ENCODE measurements around the gene RHOBTB3.
"Not testable (repeated sequence)": the region's sequence is repeated elsewhere in the genome, so short reads cannot be mapped to it uniquely, and the experiment has no call there.

RHOBTB3 gene

GRCh38 chr5:95713246-95713645 is 17.9 kb upstream of the RHOBTB3 start:
- DNase-seq (ENCODE audit: low spot score): not testable (repeated sequence)

DNA sequence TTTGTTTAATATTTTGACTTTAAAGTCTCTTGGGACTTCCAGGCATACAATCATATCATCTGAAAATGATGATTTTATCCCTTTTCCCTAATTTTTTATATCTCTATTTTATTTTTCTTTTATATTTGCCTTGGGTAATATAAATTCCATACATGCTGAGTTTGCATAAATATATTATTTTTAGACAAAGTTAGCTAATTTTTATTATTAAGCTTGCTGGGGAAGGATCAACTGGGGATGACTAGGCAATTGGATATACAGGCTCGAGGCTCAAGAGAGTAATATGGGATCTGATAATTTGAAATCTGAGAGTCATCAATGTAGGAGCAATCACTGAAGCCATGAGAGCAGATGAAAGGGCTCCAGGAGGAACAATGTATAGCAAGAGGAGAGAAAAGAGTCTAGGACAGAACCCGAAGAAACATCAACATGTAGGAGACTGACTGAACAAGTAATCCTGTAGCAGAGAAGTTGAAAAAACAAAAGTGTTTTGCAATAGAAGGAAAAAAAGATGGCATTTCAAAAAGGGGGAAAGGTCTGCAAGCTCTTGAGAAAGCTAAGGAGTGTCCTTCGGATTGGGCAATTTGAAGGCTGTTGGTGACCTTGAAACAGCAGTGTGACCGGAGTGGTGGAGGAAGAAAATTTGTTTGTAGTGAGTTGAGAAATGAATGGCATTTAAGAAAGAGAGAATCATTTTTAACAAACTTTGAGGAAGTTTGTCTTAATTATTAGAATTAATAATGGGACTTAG is 17.0 kb upstream of the RHOBTB3 start:
- no peak for DNase-seq (ENCODE audit: low spot score)

GRCh38 chr5:95715799-95716461 is 15.2 kb upstream of the RHOBTB3 start:
- no peak for DNase-seq (ENCODE audit: low spot score)

DNA sequence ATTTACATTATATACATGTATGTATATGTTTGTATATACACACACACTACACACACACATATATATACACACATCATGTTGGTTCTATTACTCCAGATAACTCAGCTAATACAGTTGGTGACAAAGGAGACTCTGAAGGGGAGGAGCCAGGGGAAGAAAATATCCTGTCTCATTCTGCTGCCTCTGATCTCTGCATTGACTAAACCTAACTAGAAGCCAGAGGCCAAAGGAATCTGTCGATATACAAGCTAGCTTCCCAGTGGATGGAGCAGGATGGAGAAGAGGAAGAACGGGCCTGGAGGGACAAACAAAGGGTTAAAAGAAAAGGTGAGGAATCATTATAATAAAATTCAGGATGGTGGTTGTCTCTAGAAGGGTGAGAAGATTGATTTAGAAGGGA is 13.7 kb upstream of the RHOBTB3 start:
- DNase-seq (ENCODE audit: low spot score): no peak

- no peak for DNase-seq (ENCODE audit: low spot score)
These were observed 12.9 kb upstream of the RHOBTB3 start for GRCh38 chr5:95718203-95718602.

DNA sequence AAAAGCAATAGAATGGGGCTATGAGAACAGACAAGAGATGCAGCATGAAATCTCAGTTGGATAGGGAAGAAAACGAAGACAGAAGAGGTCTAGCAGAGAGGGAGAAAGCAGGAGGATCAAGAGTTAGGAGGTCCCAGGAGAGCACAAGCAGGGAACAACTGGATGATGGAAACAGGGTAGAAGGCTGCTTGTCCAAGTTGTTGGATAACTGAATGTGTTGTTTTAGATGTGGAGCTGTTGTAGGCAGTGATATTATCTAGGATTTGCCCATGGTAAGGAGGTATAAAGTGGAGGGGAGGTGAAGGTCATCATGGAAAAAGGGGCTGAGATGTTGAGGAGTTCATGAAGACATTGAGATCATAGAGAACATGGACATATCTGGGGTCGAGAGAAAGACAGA is 12.4 kb upstream of the RHOBTB3 start:
- DNase-seq (ENCODE audit: low spot score): no peak

DNA sequence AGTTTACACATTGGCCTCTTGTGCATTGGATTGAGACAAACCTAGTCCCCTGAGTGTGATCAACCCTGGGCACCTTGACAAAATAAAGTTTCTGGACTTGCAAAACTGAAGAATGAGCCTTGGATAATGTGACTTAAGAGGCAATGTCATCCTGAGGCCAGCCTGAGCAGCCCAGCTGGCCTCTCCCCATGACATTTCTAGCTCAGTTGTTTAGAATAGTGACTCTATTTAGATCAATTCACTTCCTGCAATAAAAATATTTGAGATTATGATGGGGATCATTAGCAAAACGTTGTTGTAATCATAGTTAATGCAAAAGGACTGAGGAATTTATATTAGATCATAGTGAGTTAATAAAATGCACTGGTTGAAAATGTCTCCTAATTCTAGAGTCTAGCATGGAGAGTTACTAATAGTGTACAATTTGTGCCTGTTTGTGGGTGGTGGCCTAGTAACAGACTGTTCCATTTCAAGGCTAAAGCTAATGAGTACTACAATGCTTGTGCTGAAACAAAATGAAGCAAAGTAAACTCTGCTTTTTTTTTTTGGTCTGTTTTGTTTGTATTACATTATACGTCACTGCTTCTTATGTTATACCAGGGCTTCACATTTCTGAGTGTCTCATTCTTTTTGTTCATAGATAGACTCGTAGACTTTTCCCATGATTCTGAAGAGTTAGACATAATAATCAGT is 10.9 kb upstream of the RHOBTB3 start:
- no peak for DNase-seq (ENCODE audit: low spot score)

- no peak for DNase-seq (ENCODE audit: low spot score)
These were observed 9.4 kb upstream of the RHOBTB3 start for GRCh38 chr5:95721582-95722295.

DNA sequence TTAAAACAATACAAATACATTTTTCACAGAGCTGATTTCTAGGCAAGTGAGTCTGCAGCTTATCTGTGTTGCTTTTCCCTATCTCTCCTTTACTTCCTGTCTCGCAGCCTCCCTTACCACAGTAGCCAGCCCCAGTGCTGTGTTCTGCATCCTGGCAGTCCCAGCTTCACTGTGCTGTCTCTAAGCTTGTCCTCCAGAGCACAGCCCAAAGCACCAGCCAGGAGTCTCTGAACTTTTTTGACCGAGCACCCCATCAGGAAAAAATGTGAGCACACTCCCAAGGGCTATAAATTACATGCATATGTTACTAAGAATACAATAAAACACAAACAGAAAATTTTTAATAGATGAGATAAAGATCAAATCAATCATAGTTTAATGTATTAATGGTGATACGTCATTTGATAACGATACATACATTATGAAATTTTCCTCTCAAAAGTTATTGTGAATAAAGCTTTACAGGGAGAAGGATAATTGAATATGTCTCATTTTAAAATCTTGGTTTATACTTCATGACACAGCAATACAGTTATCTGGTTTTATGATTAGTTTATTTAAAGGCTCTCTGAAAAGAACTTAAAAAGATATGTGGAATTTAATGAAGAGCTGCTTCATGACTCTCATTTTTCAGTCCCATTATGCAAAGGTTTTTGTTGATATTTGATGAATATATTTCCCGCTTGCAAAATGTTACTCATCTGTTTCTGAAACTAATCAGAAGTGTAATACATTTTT is 7.3 kb upstream of the RHOBTB3 start:
- no peak for DNase-seq (ENCODE audit: low spot score)

GRCh38 chr5:95725071-95725820 is 5.9 kb upstream of the RHOBTB3 start:
- no peak for DNase-seq (ENCODE audit: low spot score)

DNA sequence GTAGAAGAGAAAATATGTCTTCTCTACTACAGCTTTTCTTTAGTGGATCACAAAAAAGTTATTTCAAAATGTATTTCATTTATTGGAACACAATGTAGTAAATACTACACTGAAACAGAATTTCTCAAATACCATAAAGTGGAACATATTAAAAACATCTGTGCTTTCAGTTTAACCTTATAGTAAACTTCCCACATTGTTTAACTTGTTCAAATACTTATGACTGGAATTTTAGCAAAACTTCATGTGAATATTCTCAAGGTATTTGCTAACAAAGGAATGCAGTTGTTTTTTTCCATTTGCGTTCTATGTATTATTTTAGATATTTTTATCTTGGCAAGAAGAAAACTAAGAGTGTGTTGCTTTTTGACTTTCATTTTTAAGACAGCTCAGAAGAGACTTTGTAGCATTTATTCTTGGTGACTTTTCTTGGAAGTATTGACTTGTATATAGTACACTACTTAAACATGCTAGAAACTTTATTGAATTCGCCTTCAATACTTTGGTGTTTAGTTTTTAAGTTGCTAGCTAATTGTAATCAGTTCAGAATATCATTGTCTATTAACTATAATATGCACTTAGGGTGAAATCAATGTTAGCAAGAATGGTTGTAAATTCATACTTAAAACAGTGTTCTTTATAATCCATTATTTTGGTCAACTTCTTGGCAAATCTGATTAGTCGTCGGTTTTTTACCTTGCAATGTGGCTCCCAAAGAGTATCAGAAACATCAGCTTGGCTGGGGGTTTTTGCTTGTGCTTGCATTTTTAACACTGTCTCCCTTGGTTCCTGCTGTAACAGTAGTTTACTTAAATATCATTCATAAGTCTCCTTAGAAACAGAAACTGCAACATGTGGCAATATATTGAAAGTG is 5.0 kb upstream of the RHOBTB3 start:
- no peak for DNase-seq (ENCODE audit: low spot score)

DNA sequence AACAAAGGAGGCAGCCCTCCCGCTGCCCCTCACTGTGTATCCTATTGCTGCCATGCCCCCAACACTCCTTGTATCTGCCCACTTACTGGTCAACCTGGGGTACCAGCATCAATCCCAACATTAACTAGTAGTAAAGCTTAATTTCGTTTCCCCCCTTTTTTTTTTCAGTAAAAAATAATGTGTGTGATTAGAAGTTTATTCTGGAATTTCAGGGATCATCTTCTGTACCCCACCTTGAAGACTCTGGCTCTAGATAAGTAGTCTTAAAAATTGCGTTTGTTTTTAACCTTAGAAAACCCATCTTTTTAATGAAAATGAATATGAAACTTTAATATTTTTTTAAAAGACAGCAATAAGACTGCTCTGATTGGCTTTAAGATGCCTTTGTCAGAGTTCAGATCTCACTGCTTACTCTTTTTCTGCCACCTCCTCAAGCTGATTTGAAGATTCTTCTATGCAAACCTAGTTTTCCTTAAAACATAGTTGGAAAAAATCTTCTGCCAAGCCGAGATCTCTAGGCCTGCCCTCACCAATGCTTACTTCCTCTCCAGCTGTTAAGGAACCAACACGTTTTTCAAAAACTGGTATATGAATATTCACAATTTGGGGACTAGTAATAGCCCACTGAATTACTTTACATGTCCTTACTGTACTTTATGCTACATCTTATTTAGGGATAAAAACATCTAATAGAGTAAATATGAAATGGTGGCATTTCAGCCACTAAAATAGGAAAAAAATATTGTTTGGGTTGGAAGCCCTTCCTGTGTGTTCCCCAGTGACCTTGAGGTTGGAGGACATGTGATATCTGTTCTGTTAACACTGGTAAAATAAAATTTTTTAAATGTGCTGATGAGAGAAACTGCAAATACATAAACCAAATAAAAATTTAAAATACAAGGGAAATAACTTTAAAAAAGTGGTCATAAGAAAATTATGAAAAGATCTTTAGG is 4.0 kb upstream of the RHOBTB3 start:
- DNase-seq (ENCODE audit: low spot score): no peak

DNA sequence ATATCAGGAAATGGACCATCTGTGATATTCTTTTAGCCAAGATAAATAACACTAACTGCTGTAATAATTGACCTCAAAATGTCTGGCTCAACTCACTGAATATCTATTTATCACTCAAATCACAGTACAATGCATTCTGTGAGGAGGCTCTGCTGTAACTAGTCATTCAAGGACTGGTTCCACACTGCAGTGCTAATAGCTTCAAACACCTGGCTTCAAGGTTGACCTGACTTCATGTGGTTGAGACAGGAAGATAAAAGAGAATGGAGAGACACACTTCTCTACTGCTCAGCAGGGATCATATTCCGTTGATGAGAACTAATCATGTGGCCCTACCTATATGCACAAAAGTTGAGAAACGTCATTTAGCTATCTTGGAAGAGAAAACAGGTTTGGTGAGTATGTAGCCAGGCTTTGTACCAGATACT is 3.4 kb upstream of the RHOBTB3 start:
- DNase-seq (ENCODE audit: low spot score): no peak

GRCh38 chr5:95728494-95729114 is 2.5 kb upstream of the RHOBTB3 start:
- DNase-seq (ENCODE audit: low spot score): no peak

GRCh38 chr5:95729115-95730010 is 1.8 kb upstream of the RHOBTB3 start:
- no peak for DNase-seq (ENCODE audit: low spot score)

- no peak for DNase-seq (ENCODE audit: low spot score)
These were observed 980 bp upstream of the RHOBTB3 start for GRCh38 chr5:95730011-95730700.

Data from ecto neural progenitor cell (in vitro differentiated cells).